NCI-H510A (cell line): ENCODE data around the gene CACNA1F.
A peak's percentile ranks its signal among the peaks of the same experiment; 100 is the strongest.
"Not testable (repeated sequence)": the region's sequence is repeated elsewhere in the genome, so short reads cannot be mapped to it uniquely, and the experiment has no call there.

Experiments
- DNase-seq: peaks from one replicate; lab custom pipeline; 2025; lab: John Stamatoyannopoulos, UW

CACNA1F gene

GRCh38 chrX:49174723-49175122 is 58.4 kb downstream of the CACNA1F start:
- no peak for DNase-seq

GRCh38 chrX:49173544-49173943 is 59.6 kb downstream of the CACNA1F start:
- DNase-seq: not testable (repeated sequence)

- peak; percentile 45 for DNase-seq
Observed at GRCh38 chrX:49172280-49172780, 60.8 kb downstream of the CACNA1F start.

- DNase-seq: no peak
Observed at GRCh38 chrX:49171752-49172279, 61.3 kb downstream of the CACNA1F start, which contains the start of gene PLP2. PLP2 (plus strand) TSS chrX:49171898; CDS start chrX:49172001, 103 bp downstream.

GRCh38 chrX:49167740-49168108 is 65.4 kb downstream of the CACNA1F start:
- no peak for DNase-seq

GRCh38 chrX:49166914-49167739 is 66.0 kb downstream of the CACNA1F start:
- DNase-seq: no peak

- peak; percentile 93 for DNase-seq
Observed at GRCh38 chrX:49165901-49166881, 66.9 kb downstream of the CACNA1F start.

GRCh38 chrX:49164589-49165360 is 68.4 kb downstream of the CACNA1F start:
- DNase-seq: no peak

- DNase-seq: no peak
Observed at GRCh38 chrX:49163555-49164419, 69.4 kb downstream of the CACNA1F start.

GRCh38 chrX:49162620-49163019 is 70.5 kb downstream of the CACNA1F start, which contains the start of gene MAGIX:
MAGIX (plus strand) TSS chrX:49162758; CDS start chrX:49162890, 132 bp downstream.
- DNase-seq: no peak

- no peak for DNase-seq
Observed at GRCh38 chrX:49161632-49162031, 71.5 kb downstream of the CACNA1F start.

GRCh38 chrX:49160908-49161307 is 72.2 kb downstream of the CACNA1F start:
- DNase-seq: no peak

GRCh38 chrX:49157194-49157593 is 75.9 kb downstream of the CACNA1F start:
- no peak for DNase-seq

GRCh38 chrX:49155900-49156837 is 77.0 kb downstream of the CACNA1F start:
- DNase-seq: peak; percentile 75

- DNase-seq: peak; percentile 37
Observed at GRCh38 chrX:49155243-49155899, 77.8 kb downstream of the CACNA1F start.
